Right renal pelvis (tissue), 4 donors: Measurements from ENCODE around the gene TOM1L2. TPM values are rescaled to one million over a fixed set of nuclear protein-coding genes. Genes with fewer than 3 reads are reported as not detected.
"Not testable (repeated sequence)": the region's sequence is repeated elsewhere in the genome, so short reads cannot be mapped to it uniquely, and the experiment has no call there.

ENCODE experiments used
- DNase-seq, 4 donors: peaks; one replicate each; pipeline ENCODE4 v3.0.0-alpha.2; 2013; ENCODE audit warnings: low read depth in 4 of 4, low spot score in 3 of 4, missing footprints in 1 of 4
- polyA plus RNA-seq, 4 donors: library from polyadenylated mRNA; unstranded; fragments of 120-200 nt; gene quantifications; one replicate each; pipeline ENCODE4 v1.2.1, GENCODE V29; 2013; ENCODE audit not compliant: insufficient read length in 4 of 4

The TOM1L2 gene
- polyA plus RNA-seq, 4 donors = 35.4 to 40.2 (median 37.6) TPM

DNA sequence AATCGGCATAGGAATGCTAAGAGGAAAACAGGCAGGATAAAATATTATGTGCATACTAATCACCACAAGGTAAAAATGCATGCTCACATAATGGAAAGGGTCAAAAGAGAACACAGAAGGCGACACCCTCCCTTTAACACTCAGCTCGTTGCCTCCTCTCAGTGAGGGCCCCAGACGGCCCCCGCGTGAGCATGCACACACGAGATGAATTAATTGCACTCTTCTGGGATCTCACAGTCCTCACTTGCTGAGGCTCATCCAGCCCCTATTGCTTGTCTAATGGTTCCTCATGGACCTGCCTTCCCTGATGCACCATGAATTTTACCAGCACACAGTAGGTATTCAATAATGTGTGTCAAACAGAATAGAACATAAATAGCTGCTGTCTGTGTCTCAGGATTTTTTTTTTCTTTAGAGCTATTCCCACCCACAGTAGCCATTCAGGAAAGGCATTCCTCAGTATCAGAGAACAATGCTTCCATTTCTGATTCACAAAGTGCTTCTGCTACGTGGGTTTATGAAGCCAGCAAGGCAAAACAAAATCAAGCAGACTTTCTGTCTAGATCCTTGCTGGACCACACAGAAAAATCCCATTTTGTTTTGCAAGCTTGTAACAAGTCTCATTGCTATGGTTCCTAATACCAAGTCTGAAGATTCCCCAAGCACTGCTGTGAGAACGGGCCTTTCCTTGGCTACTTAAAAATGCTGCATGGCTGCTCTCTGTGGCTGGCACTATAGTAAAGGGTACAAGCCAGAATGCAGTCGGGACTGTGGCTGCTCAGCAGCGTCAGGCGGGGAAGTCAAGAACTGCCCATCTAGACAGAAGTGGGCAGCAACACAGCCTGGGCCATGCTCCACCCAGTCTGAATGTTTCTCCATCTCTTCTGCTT lies 43.6 kb downstream of the TOM1L2 start:
- no peak for DNase-seq

DNA sequence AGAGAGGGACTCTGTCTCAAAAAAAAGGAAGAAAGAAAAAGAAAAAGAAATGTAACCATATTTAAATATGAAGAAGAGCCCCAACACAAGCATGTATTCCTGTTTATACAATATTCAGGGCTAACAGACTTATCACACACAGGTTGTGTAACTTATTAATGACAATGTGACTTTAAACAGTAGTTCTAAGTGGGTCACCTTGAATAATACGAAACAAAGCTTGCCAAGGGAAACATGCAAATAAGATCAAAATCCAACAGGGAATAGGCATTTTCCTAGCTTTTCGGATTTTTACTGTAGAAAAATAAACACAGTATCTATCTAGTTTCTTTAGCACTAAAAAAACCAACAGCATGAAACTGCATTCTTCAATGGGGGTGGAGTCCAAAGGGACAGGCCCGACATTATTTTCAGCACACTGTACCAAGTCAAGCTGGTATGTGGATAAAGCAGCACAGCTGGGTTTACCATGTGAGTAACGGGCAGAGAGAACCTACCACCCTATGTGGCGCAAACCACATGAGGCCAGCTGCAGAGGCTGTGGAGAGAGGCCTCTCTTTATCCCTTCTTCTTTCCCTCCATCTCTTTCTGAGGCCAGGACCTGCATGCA lies 45.3 kb downstream of the TOM1L2 start:
- no peak for DNase-seq

DNA sequence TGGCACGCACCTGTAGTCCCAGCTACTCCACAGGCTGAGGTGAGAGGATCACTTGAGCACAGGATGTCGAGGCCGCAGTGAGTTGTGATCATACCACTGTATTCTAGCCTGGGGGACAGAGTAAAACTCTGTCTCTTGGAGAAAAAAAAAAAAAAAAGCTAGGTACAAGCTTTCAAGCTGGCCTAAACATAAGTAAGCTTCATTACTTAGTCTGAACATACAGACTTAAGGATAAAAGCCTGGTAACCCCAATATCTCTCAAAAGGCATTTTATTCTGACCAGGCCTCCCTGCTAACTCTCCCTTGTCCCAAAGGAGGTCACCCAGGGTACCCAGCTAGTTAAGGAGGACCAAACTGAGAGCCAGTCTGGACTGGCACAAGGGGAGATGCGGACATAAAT lies 46.2 kb downstream of the TOM1L2 start:
- DNase-seq = no peak

DNA sequence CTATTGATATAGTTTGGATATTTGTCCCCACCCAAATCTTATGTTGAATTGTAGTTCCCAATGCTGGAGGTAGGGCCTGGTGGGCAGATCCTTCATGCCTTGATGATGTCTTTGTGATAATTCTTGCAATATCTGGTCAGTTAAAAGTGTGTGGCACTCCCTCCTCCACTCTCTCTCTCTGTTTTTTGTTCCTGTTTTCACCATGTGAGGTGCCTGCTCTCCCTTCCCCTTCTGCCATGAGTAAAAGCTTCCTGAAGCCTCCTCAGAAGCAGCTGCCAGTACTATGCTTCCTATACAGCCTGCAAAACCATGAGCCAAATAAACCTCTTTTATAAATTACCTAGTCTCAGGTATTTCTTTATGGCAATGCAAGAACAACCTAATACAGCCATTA lies 47.3 kb downstream of the TOM1L2 start:
- no peak for DNase-seq

DNA sequence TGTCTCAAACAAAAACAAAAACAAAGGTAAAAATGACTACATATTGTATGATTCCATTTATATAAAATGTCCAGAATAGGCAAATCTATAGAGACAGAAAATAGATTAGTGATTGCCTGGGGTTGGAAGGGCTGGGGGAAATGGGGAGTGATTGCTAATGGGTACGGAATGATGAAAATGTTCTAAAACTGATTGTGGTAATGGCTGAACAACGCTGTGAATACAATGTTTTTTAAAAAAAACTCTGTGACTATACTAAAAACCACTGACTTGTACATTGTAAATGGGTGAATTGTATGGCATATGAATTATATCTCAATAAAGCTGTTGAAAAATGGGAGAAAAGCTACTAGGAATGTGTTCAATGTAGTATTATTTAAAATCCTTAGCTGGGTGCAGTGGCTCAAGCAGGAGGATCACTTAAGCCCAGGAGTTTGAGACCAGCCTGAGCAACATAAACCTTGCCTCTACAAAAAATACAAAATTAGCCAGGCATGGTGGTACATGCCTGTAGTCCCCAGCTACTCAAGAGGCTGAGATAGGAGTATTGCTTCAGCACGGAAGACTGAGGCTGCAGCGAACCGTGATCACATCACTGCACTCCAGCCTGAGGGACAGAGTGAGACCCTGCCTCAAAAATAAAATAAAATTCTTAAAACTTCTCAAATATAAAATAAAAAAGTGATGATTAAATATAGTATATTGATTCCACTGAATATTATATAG lies 47.9 kb downstream of the TOM1L2 start:
- no peak for DNase-seq

DNA sequence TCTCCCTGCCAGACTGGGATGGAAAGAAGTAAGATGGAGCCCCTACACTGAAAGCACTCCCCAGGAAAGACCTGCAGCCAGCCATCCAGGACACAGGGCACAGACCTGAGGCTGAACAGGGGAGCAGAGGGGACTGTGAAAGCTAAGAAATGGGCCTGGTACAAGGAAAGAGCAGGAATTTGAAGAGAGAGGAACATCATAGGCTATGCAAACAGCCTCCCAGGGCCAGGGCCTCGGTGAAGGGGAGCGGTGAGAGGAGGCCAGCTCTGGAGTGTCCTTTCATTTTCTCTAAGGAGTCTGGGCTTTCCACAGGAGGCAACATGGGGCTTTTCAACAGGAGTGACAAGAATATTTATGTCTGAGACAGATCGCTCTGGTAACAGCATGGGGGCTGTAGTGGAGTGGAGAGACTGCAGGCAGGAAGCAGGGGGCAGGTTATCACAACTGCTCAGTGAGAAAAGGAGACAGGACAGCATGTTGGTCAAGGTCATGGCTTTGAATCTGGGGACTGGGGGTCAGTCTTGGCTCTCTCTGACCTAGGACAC lies 50.1 kb downstream of the TOM1L2 start:
- peak in 1 of 4 donors; percentile 36 for DNase-seq

DNA sequence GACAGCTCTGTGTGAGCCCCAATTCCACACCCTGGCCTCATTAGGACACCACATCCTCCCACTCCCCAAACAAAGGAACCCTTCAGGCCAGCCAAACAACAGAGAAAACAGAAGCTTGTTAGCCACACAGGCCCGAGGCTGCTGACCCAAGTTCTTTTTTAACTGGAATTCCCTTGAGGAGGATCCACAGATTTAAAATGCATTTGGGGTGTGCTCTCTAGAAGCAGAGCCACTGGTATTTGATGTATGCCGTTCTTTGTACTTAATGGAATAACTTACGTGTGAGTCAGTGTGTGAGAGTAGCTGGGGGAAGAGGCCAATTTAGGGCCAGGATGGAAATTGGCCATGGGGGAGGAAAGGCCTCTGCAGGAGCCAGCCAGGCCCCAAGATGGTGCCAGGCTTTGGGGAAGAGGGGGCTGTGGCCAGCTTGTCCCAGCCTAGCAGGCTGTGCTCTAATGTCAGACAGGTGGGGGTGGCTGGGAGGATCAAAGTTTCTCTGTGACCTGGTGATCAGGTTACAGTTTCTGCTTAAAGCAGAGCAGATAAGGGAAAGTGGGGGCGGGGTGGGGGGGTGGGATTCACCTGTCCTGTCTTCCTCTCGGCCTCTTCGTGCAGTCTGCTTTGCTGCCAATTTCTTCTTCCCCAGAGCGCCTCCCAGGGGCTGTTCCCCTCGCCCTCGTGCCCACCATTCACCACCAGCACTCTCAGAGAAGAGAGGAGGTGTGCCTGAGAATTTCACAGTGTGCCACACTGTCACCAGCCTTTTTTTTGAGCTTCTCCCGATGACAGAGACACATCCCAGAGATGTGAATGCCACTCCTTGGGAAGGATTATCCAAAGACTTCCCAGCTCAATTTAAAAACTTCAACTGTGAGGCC lies 50.8 kb downstream of the TOM1L2 start:
- no peak for DNase-seq

DNA sequence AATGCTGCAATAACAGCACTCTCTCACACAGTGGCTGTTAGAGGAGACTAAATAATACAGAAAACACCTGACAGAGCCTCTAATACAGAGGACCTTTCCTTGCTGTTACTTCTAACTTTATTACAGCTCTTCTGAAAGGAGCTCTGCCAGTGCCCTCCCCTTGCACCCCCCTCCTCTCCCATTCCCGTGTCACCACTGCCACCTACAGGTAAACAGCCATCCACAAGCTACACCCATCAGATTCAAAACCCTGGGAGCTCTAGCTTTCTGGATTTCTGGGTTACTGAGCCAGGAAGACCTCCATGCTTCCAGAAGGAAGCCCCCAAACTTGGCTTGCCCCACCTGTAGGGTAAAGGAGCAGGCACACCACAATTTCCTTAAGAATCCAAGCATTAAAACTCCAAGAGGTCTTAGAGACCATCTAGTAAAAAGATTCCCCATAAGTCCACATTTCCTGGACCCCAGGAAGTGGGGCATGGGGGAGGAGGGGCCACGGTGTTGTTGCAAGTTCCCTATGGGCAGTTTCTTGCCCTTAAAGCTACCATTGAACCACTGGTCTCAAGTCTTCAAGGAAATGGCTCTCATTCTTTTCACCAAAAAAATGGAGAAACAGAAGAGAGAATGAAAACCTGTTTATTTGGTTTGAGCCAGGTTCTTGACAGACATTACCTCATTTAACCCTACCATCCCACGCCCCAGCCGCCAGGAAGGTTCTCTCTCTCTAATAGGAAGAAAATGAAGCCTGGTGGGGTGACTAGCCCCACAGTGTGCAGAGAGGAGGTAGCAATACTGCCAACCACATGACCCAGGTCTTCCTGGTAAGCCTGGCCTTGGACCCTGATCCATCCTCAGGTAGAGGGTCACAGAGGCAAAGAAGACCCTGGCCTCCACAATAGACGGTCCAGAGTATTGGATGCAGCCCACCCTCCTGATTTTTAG lies 52.8 kb downstream of the TOM1L2 start:
- DNase-seq = peak in 2 of 4 donors; percentile 56 to 57

DNA sequence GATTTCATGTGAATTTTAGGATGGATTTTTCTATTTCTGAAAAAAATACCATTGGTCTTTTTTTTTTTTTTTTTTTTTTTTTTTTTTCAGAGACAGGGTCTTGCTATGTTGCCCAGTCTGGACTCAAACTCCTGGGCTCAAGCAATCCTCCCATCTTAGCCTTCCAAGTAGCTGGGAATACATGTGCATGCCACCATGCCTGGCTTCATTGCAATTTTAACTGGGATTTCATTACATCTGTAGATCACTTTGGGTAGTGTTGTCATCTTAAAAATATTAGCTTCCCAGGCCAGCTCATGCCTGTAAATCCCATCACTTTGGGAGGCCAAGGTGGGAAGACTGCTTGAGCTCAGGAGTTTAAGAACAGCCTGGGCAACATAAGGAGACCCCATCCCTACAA lies 54.8 kb downstream of the TOM1L2 start:
- no peak for DNase-seq

DNA sequence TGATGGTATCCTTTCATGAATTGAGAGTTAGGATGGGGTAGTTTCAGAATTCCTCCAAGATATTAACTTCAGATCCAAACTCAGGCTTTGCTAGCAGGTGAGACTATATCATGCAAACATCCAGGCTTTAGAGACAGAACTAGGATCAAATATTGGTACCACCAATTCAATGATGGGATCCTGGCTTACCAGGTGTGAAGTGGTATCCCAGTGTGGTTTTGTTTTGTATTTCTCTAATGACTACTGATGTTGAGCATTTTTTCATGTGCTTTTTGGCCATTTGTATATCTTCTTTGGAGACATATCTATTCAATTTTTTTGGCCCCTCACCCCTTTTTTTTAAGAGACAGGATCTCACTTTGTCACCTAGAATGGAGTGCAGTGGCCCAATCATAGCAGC lies 57.0 kb downstream of the TOM1L2 start:
- DNase-seq = no peak

DNA sequence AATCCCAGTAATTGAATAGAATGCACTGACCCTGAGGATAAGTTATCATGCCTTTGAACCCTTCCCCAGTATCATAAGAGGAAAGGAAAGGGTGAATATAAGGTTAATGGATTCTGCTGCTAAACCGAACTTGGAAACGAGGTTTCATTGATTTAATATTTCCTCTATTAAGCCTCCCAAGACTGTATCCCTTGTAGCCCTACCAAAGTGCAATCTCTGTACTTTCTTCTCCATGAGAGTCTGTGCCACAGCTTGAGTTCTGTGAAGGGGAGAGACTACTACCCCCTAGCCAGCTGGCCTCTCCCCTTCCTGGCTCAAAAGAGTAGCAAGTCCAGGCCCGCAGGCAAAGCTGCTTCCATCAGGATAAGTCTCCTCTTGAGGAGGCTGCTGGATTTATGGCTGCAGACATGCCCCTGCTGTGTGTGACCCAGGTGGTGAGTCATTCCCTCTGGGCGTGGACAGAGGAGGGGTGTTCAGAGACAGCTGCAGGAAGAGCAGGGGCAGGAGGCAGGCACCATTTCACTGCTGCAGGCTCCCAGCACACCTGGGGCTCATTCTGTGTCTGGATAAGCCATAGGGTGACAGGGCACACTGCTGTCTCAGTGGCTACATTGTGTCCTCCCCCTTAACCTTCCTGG lies 58.4 kb downstream of the TOM1L2 start:
- DNase-seq = no peak

DNA sequence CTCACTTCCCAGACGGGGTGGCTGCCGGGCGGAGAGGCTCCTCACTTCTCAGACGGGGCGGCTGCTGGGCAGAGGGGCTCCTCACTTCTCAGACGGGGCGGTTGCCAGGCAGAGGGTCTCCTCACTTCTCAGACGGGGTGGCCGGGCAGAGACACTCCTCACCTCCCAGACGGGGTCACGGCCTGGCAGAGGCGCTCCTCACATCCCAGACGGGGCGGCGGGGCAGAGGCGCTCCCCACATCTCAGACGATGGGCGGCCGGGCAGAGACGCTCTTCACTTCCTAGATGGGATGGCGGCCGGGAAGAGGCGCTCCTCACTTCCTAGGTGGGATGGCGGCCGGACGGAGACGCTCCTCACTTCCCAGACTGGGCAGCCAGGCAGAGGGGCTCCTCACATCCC lies 59.9 kb downstream of the TOM1L2 start:
- DNase-seq = not testable (repeated sequence)

DNA sequence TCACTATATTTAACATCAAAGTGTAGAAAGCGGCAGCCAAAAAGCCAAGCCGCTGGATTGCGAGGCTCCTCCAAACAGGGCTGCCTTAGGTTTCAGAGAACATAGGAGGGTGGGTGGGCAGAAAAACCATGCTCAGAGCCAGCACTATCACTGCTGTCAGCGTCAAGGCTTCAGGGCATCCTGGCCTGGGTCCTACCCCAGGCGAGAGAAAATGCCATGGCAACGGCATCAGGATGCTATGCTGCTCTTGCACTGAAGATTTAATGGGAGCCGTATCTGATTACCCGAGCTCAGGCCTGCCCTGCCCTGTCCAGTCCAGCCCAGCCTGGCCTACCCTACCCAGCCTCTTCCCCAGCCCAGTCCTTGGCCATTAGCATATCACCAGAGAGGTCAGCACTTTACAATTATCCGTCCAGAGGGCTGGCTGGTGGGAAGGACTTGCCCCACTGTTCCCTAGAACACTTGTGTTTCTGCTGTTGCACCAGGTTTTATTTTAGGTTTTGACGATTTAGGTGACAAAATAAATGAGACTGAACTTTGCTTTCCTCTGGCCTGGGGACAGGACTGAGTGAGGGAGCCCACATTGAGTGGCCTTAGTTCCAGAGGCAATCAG lies 61.1 kb downstream of the TOM1L2 start:
- DNase-seq = no peak

DNA sequence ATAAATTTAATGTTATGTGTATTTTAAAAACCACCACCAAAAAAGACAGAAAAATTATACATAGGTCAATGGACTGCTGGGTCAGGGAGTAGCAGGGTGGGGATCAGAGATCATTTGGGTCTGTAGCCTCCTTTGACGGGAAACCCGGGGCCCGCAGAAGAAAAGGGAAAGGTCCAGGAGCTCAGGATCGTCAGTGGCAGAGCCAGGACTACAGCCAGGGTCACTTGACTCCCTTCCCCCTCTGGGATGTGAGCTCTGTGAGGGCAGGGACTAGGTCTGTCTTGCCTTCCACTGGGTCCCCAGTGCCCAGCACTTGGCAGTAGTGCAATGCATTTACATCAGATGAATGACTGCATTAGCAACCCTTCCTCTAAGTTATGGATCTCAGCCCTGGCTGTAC lies 62.1 kb downstream of the TOM1L2 start:
- DNase-seq = no peak

DNA sequence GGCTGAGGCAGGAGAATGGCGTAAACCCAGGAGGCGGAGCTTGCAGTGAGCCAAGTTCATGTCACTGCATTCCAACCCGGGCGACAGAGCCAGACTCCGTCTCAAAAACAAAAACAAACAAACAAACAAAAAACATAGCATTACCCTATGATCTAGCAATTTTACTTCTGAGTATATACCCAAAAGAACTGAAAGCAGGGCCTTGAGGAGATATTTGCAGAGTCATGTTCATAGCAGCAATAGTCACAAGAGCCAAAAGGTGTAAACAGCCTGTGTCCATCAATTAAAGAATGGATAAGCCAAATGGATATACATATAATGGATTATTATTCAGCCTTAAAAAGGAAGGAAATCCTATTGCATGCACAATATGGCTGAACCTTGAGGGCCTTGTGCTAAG lies 63.1 kb downstream of the TOM1L2 start:
- no peak for DNase-seq

DNA sequence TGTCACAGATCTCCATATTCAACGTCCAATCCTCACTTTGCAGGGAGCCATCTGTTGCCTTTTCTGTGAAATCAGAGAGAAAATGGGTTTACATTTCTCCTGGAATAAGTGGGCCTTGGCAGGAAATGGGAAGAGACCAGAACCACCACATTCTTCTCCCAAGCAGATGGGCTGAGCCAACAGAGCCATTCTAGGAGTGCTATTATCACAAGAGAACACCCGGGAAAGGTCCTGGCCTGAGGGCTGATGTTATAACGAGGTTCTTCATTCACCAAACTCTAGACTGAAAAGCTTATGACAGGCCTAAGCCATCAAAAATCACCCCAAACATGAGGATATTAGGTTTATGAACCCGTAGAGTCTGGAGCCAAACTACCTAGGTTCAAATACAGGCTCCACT lies 64.7 kb downstream of the TOM1L2 start:
- DNase-seq = no peak

DNA sequence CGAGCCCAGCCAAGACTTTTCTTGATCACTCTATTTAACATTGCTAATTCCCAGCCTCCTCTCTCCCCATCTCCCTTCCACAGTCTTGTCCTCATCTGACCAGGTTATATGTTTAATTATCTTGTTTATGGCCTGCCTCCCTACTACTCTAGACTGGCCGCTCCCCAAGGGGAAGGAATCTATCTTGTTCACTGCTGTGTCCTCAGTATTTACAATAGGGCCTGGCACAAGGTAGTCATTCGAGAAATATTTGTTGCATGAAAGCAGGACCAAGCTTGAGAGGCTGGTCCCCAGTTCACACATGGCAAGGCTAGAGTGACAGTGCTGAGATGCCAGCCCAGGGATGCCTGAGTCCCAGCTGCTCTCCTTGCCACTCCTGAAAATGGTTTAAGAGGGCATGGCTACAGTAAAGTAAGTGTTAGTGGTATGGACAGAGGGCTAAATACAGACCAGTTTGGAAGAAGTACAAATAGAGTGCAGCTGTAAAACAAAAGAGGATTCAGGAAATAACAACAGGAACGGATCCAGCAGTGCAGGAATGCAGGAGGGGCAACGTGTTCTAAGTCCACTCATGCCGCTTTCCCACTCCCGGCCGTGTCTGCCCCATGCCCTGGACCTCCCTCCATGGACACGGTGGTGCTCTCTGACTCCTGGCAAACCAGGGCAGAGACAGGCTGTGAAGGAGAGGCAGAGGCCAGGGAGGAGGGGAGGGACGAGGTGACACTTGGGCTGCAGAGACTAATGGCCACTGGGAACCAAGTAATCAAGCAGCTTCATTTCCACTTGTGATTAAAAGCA lies 65.6 kb downstream of the TOM1L2 start:
- no peak for DNase-seq

DNA sequence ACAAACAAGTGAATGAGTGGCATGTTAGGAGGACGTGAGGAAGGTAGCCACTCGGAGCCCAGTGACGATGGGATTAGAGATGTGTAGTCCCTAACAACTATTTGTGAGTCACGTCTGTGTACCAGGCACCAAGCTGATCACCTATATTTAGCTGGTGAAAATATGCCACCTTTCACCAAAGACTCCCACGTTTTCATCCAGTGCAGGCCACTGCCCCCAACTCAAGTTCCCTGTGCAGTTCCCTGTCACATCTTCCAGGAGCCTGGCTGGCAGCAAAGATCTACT lies 67.2 kb downstream of the TOM1L2 start:
- no peak for DNase-seq
